ENCODE results near the gene OR10V1.

Gene OR10V1

DNA sequence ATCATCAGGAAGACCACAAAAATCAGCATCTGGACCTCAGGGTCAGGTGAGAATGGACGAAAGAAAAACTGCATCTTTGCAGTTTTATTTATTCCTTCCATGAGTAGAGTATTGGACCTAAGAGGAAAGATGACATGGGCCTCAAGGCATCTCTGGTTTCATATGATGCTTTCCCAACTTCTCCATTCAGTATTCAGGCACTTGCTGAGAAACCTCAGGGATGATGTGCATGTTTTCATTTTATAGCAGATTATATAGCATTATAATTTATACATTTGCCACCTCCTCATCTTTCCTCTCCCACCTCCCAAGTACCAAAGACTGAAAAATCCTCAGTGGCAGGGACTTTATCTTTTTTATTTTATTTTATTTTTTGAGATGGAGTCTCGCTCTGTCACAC, at the start of gene OR10V1:
Gene OR10V1, minus strand, starts transcription at position 101 of the 400 bp plus-strand sequence. Its CDS starts 0 bp downstream, at position 101.
- DNase-seq (ENCODE audit: low read depth in 2 of 2), result no peak

DNA sequence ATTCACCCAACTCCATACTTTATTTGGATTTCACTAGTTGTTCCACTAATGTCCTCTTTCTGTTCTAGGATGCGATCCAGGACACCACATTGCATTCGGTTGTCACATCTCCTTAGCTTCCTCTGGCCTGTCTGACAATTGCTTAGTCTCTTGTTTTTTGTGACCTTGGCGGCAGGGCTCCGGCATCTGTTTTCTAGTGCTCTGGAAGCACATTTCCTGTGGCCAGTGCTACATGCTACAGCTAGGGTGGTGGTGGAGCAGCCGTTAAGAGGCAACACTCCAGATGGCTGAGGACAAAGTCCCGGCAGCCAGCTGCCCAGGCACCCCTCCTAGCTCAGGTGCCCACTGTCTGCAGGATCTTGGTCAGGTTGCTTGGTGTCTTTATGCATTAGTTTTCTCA, 48.3 kb upstream of the OR10V1 start:
- no peak for DNase-seq (ENCODE audit: low read depth in 2 of 2)

DNA sequence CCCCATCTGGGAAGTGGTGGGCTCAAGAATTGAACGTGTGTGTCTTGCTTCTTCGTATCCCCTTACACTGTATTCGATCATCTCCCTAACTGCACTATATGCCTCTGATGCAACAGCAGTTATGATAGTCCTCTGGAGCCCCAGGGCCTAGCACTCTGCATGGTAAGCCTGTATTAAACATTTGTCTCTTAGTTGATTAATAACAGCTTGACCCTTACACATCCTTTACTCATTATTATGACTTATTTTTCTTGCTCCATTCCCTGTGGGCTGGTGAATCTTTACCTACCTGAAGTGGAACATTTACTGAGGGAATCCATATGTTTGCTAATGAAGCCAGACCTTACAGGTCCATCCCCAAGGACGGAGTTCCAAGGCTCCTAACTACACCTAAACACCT, 47.1 kb upstream of the OR10V1 start:
- no peak for DNase-seq (ENCODE audit: low read depth in 2 of 2)

GRCh38 chr11:59759900-59760299, 46.3 kb upstream of the OR10V1 start:
- no peak for DNase-seq (ENCODE audit: low read depth in 2 of 2)

DNA sequence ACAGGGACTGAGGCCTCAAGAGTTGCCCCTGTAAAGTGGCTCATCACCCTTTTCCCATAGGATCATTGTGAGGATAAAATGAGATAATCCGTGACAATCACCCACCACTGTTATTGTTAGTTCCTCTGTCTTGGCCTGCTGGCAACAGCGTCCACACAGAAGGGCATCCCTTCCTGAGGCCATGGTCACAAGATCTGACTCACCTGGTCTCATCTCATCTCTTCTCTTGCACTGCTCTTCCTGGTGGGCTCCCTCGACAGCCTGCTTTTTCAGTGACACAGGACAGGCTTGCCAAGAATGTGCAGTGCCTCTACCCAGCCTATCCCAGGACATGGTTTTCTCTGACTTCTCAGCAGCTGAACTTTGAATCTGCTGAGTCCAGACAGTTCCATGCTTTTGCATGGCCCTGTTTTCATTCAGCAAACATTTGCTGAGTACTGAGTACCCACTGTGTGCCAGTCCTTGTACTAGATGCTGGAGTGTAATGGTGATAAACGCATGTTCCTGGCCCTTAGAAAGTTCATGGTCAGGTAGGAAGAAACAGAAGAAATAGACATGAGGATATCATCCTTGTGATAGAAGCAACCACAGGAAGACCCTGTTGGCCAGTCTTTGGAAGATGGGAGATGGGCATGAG, 44.9 kb upstream of the OR10V1 start:
- no peak for DNase-seq (ENCODE audit: low read depth in 2 of 2)

- DNase-seq (ENCODE audit: low read depth in 2 of 2), result no peak
Measured at GRCh38 chr11:59756845-59757244, 43.2 kb upstream of the OR10V1 start.

DNA sequence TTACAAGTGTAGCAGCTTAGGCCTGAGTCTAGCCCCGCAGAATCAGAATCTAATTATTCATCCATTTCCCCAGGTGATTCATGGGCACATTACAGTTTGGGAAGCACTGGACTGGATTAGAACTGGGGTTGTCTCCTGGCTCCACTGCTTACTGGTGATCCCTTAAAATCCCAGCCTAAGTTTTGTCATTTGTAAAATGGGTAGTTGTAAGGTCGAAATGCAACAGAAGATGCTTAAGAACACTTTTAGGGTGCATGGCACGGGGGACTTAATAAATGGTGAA, 42.9 kb upstream of the OR10V1 start:
- DNase-seq (ENCODE audit: low read depth in 2 of 2), result no peak

- DNase-seq (ENCODE audit: low read depth in 2 of 2), result peak; percentile 30 to 47
Measured at GRCh38 chr11:59755701-59756557, 42.3 kb upstream of the OR10V1 start.

- peak; percentile 31 to 69 for DNase-seq (ENCODE audit: low read depth in 2 of 2)
Measured at GRCh38 chr11:59754859-59755700, 41.4 kb upstream of the OR10V1 start, which contains the start of gene STX3. Gene STX3, plus strand, starts transcription at chr11:59755376. Its CDS starts 230 bp downstream, at chr11:59755606.

- DNase-seq (ENCODE audit: low read depth in 2 of 2), result no peak
Measured at GRCh38 chr11:59754494-59754858, 40.8 kb upstream of the OR10V1 start.

DNA sequence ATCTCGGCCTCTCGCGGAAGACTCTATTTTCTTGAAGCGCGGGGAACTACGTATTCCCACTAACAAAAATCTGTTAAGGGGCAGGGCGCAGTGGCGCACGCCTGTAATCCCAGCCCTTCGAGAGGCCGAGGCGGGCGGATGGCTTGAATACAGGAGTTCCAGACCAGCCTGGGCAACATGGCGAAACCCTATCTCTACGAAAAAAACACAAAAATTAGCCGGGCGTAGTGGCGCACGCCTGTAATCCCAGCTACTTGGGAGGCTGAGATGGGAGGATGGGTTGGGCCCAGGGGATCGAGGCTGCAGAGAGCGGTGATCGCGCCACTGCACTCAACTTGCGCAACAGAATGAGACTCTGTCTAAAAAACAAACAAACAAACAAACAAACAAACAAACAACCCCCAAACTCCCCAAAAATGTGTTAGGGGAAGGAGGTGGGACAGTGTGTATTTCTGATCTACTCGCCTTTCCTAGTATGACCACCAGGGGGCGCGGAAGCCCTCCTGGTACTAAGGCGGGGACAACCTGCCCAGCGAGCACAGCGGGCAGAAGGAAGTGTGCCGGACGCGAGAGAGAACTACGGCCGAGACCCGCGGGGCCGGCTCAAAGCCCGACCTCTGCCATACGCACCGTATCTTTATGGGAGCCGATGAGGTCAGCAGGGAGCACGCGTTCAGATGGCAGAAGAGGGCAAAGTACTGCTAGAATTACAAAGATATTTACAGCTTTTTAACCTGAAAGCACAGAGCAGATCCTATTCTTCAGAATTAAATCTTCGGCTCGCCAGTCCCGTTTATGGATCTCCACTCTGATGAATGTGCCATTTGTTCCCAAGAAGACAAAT, 40.2 kb upstream of the OR10V1 start:
- DNase-seq (ENCODE audit: low read depth in 2 of 2), result peak; percentile 63 to 69

DNA sequence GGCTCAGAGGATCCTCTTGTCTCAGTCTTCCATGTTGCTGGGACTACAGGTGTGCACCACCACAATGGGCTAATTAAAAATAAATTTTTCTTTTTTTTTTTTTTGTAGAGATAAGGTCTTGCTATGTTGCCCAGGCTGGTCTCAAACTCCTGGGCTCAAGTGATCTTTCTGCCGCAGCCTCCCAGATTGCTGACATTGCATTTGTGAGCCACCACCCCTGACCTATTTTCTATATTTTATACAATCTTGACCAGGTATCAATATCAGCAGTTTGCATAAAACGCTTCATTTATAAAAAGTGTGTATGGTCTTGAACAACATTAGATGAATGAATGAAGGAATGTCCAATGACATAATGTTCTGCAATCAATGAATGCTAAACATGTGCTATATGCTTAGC, 32.5 kb upstream of the OR10V1 start:
- DNase-seq (ENCODE audit: low read depth in 2 of 2), result no peak

GRCh38 chr11:59730896-59731565, 17.4 kb upstream of the OR10V1 start:
- DNase-seq (ENCODE audit: low read depth in 2 of 2), result no peak

GRCh38 chr11:59729834-59730233, 16.2 kb upstream of the OR10V1 start:
- no peak for DNase-seq (ENCODE audit: low read depth in 2 of 2)

- DNase-seq (ENCODE audit: low read depth in 2 of 2), result peak in 1 of 2 donors; percentile 8
Measured at GRCh38 chr11:59728913-59729312, 15.3 kb upstream of the OR10V1 start.

DNA sequence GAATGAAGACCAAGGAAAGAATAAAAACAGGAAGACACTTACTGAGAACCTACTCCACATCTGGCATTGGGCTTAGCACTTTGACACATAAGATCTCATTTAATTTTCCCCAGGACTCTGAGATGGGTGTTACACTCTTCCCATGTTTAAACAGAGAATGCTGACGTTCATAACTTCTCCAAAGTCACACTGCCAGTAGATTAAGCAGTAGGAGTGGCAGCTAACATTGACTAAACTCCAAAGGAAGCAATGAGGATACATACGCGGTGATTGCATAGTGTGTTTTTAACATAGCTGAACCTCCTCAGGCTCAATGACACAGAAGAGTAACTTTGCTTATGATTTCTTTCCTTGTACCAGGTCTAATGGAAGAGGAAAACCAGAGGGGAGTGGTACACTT, 14.5 kb upstream of the OR10V1 start:
- DNase-seq (ENCODE audit: low read depth in 2 of 2), result no peak

DNA sequence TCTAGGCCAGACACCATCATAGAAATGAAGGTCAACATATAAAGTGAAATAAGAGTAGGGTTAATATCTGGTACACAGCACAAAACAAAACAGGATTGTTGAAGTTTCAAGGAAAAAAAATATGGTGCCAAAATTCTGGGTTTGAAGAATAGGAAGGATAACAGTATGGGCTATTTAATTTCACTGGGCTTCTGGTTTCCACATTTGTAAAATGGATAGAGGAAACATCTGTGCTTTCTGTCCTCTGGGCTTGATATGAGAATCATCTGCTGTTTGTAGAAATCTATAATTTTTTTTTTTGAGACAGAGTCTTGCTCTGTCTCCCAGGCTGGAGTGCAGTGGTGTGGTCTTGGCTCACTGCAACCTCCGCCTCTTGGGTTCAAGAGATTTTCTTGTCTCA, 13.8 kb upstream of the OR10V1 start:
- no peak for DNase-seq (ENCODE audit: low read depth in 2 of 2)

DNA sequence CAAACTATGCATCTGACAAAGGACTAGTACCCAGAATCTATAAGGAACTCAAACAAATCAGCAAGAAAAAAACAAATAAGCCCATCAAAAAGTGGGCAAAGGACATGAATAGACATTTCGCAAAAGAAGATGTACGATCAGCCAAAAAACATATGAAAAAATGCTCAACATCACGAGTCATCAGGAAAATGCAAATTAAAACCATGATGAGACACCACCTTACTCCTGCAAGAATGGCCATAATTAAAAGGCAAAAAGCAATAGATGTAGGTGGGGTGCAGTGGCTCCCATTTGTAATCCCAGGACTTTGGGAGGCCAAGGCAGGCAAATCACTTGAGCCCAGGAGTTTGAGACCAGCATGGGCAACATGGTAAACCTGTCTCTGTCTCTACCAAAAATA, 10.4 kb upstream of the OR10V1 start:
- no peak for DNase-seq (ENCODE audit: low read depth in 2 of 2)

DNA sequence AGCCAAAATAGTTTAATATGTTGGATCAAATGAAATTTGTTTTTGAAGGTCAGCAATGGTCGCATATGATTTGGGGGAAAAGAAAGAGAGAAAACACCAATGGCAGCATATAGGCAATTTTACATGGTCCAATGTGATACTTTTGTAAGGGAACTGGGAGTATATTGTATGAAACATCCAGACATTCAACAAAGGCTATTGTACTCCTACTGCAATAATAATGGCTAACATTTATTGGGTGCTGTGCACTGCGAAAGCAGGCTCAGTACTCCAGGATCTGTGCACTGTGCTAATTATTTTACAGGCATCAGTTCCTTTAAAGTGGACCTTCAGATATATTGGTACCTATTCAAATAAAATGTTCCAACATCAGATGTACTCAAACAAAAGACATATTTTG, 5.9 kb upstream of the OR10V1 start:
- DNase-seq (ENCODE audit: low read depth in 2 of 2), result no peak

DNA sequence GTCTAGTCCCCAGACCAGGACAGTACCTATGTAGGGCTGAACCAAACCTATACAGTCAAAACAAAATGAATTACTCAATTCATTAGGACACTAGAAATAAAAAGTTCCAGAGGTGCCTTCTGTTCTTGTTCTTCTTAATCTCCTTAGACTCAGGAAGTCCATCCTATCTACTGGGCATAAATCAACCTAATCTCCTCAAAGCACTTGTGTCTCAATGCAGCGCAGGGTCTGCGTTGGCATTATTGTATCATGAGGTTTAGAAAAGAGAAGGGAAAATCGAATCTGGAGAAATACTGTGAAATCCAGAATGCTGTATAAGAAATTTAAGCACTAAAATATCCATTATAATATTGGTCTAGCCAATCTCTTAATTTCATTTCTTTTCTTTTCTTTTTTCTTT, 2.4 kb upstream of the OR10V1 start:
- no peak for DNase-seq (ENCODE audit: low read depth in 2 of 2)

Data from stimulated activated CD8-positive, alpha-beta memory T cell treated with anti-CD3 and anti-CD28 coated beads, Interleukin-7, amount 100 ng/mL, for 4 hours (primary cell).